Body of pancreas (tissue), 4 donors: ENCODE results near the gene C3orf49. TPM values are rescaled to one million over a fixed set of nuclear protein-coding genes. Genes with fewer than 3 reads are reported as not detected.

Source experiments
- ATAC-seq: fragments of 150-250 bp; one replicate; pipeline ENCODE4 v1.9.1; 2016
- DNase-seq, 4 donors: peaks; one replicate each; pipeline ENCODE4 v3.0.0-alpha.2; 2019
- H3K27ac ChIP-seq, 4 donors: fragments of 200-600 bp; sonication (generic); 1 replicate in 3 of 4; 2 replicates in 1 of 4; pipeline versions ENCODE4 v1.5.1 to v1.6.1; 2016 to 2019; ENCODE audit warnings: mild to moderate bottlenecking in 1 of 4, mixed read lengths in 1 of 4, moderate library complexity in 1 of 4
- H3K27me3 ChIP-seq, 2 donors: fragments of 200-600 bp; sonication (generic); one replicate each; pipeline ENCODE4 v1.6.0; 2016; ENCODE audit warnings: mild to moderate bottlenecking in 1 of 2
- H3K36me3 ChIP-seq, 2 donors: fragments of 200-600 bp; sonication (generic); replicated peaks in 1 of 2; 2 replicates each; pipeline ENCODE4 v1.5.1; 2016; ENCODE audit warnings: low read depth in 2 of 2; ENCODE audit not compliant: insufficient read depth in 1 of 2
- H3K4me1 ChIP-seq: fragments of 200-600 bp; sonication (generic); one replicate; pipeline ENCODE4 v1.6.0; 2016
- H3K4me3 ChIP-seq, 2 donors: fragments of 200-600 bp; sonication (generic); 1 replicate in 1 of 2; 2 replicates in 1 of 2; pipeline ENCODE4 v1.5.1; 2016 to 2019
- H3K9me3 ChIP-seq, 3 donors: fragments of 200-600 bp; sonication (generic); 1 replicate in 2 of 3; 2 replicates in 1 of 3; pipeline ENCODE4 v1.5.1; 2016
- POLR2A ChIP-seq, 3 donors: fragments of 450-650 bp; IDR thresholded peaks; one replicate each; pipeline ENCODE4 v1.6.1; 2016; ENCODE audit warnings: antibody characterized with exemption in 3 of 3, mild to moderate bottlenecking in 2 of 3
- WGBS, 2 donors: methylation state at CpG; one replicate each; pipeline ENCODE4 v1.1.5; 2017; 5-methylcytosine and 5-hydroxymethylcytosine counted together
- intact Hi-C: fragments of 100-400 bp; cut with DNase I; formaldehyde crosslinking; loops from one replicate; pipeline ENCODE4 v1.15.1; 2023
- total RNA-seq, 2 donors: library from RNA; depleted of rRNA; stranded (reverse); fragments of >200 nt; gene quantifications; one replicate each; pipeline ENCODE4 v1.1.0, GENCODE V29; 2016
- TF ChIP-seq, protein P1 (sequence below), 7 experiments: fragments of 450-650 bp in 4 of 7; fragments of 200-600 bp in 3 of 7; sonication (generic) in 3 of 7; IDR thresholded peaks; one replicate each; pipeline ENCODE4 v1.5.1; 2016 to 2019; ENCODE audit warnings: antibody characterized with exemption in 7 of 7

Gene C3orf49
- total RNA-seq, 2 donors from 2014 or later, result not detected

- Histone ChIP-seq H3K4me1 (peaks cover 39% of the 10 kb centered on the region), H3K4me3 (no peak overlapping the region), H3K36me3 (no peaks in the 10 kb centered on the region), H3K9me3 (no peaks in the 10 kb centered on the region), H3K27ac (no peak overlapping the region), H3K27me3 (no peaks in the 10 kb centered on the region)
- intact Hi-C loops, result no loop called here
- 71 to 74% methylated on average over 3 of the region's 3 CpGs for WGBS, 2 donors
- no peak for TF ChIP-seq POLR2A (IDR thresholded peaks at IDR 0.05)
- TF ChIP-seq, protein P1, sequence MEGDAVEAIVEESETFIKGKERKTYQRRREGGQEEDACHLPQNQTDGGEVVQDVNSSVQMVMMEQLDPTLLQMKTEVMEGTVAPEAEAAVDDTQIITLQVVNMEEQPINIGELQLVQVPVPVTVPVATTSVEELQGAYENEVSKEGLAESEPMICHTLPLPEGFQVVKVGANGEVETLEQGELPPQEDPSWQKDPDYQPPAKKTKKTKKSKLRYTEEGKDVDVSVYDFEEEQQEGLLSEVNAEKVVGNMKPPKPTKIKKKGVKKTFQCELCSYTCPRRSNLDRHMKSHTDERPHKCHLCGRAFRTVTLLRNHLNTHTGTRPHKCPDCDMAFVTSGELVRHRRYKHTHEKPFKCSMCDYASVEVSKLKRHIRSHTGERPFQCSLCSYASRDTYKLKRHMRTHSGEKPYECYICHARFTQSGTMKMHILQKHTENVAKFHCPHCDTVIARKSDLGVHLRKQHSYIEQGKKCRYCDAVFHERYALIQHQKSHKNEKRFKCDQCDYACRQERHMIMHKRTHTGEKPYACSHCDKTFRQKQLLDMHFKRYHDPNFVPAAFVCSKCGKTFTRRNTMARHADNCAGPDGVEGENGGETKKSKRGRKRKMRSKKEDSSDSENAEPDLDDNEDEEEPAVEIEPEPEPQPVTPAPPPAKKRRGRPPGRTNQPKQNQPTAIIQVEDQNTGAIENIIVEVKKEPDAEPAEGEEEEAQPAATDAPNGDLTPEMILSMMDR (IDR thresholded peaks at IDR 0.05), result no peak
- ATAC-seq (no peak), DNase-seq (no peak)
Observed at GRCh38 chr3:63874769-63875168, 55.7 kb downstream of the C3orf49 start.

DNA sequence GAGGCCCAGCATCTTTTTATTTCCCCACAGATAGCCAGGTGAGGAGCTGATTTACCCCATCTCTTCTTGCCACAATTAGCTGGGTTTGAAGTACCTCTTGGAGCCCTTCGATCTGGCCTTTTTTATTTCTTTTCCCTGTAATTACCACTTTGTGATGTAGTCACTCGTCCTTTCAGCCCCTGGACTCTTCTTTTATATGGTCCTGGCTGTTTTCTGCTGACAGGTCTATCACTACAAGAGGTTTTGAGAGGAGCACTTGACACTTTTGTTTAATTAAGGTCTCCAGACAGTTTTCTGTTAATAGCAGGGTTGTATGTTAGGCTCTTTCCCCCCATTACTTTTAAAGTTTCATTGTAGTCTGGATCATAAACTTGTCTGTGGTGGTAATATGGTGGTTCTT, 56.4 kb downstream of the C3orf49 start:
- no peak for TF ChIP-seq POLR2A (IDR thresholded peaks at IDR 0.05)
- TF ChIP-seq, protein P1 (IDR thresholded peaks at IDR 0.05), result no peak
- WGBS, 2 donors, result 82 to 94% methylated on average over 2 of the region's 2 CpGs
- Histone ChIP-seq H3K27ac (no peak overlapping the region), H3K36me3 (no peaks in the 10 kb centered on the region), H3K4me1 (peaks cover 39% of the 10 kb centered on the region), H3K27me3 (no peaks in the 10 kb centered on the region), H3K9me3 (no peaks in the 10 kb centered on the region), H3K4me3 (no peak overlapping the region)
- no peak for DNase-seq
- intact Hi-C loops, result no loop called here
- ATAC-seq, result no peak

DNA sequence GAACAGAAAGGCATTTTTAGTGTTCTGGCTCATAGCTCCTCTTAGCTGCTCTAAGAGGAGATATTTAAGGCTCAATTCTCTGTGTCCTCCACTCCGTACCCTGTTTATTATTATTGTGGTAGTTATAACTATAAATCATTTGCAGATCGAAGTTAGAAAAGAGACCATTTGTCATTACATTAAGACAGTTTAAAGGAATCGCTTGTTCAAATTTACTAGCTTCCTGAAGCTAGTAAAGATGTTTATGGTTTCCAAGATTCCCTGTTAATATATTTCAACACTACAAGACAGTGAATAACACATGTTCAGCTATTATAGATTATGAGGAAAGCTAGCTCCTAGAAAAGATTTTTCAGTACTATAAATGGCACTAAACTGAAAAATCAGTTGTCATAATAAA, 57.2 kb downstream of the C3orf49 start:
- WGBS, 2 donors, result 50 to 51% methylated on average over 3 of the region's 3 CpGs
- Histone ChIP-seq H3K27ac (no peak overlapping the region), H3K27me3 (no peaks in the 10 kb centered on the region), H3K4me3 (no peak overlapping the region), H3K9me3 (no peaks in the 10 kb centered on the region), H3K36me3 (no peaks in the 10 kb centered on the region), H3K4me1 (peaks cover 39% of the 10 kb centered on the region)
- intact Hi-C loops, result no loop called here
- DNase-seq, result no peak
- no peak for ATAC-seq
- no peak for TF ChIP-seq POLR2A (IDR thresholded peaks at IDR 0.05)
- TF ChIP-seq, protein P1 (IDR thresholded peaks at IDR 0.05), result no peak

DNA sequence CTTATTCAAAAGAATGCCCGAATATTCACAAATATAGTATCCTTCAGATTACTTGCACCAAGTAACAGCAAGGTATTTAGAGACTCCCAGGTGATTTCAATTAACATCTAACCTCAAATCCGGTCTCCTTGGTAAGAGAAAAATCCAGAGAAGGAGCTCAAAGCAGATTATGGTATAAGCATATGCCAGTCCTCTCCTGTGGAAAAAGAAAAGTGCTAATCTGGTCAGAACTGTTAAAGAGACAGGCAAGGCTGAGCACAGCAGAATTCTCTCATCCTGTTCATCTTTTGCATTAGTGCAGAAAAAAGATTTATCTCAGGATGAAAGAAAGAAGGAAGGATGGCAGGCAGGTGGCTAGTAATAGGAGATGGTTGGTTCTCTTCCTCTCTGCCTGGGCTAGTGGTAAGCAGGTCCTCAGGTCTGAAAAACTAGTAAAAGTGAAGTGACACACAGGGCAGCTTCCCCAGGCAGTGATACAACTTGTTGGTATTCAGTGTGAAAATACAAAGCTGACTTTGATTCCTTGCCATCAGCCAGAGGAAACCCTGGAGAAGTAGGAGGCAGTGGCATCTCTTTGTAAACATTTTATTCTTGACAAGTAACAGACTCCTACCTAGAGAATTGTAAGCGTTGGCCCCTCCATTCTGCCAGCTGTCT, 58.8 kb downstream of the C3orf49 start:
- H3K9me3 ChIP-seq, result no peaks in the 10 kb centered on the region
- intact Hi-C loops, result no loop called here
- H3K4me1 ChIP-seq, result peaks cover 30% of the 10 kb centered on the region
- TF ChIP-seq POLR2A (IDR thresholded peaks at IDR 0.05), result no peak
- TF ChIP-seq, protein P1 (IDR thresholded peaks at IDR 0.05), result no peak
- H3K4me3 ChIP-seq, result no peak overlapping the region
- H3K27ac ChIP-seq, result no peak overlapping the region
- H3K36me3 ChIP-seq, result no peaks in the 10 kb centered on the region
- no peaks in the 10 kb centered on the region for H3K27me3 ChIP-seq
- ATAC-seq, result no peak
- 60 to 75% methylated on average over 3 of the region's 3 CpGs for WGBS, 2 donors
- no peak for DNase-seq
